ENCODE data around the gene RAET1E. TPM values are rescaled to one million over a fixed set of nuclear protein-coding genes. Genes with fewer than 3 reads are reported as not detected.
A peak's percentile ranks its signal among the peaks of the same experiment; 100 is the strongest.

The RAET1E gene
- total and polyA plus RNA-seq, 2 experiments from 2014 or later = not detected

GRCh38 chr6:149904661-149905370 is 6.9 kb upstream of the RAET1E start:
- no peaks in the 10 kb centered on the region; the same call in 2 of the 3 replicates for H3K4me1 Mint-ChIP-seq
- no peak for DNase-seq (ENCODE audit: low spot score)

GRCh38 chr6:149903938-149904611 is 6.2 kb upstream of the RAET1E start:
- H3K27ac ChIP-seq (ENCODE audit: low read depth) = no peak overlapping the region
- no peaks in the 10 kb centered on the region for H4K20me1 ChIP-seq (replicated peaks; ENCODE audit: insufficient read depth)
- H3K36me3 Mint-ChIP-seq (ENCODE audit: low read depth) = peaks cover 8% of the 10 kb centered on the region
- TF ChIP-seq REST (IDR thresholded peaks at IDR 0.05; ENCODE audit: unreplicated experiment) (no peak), CTCF (conservative IDR thresholded peaks at IDR 0.05; ENCODE audit: low read depth in 2 of 2) (0 out of 4 replicates have a peak, but pooled peaks of 1 of the 2 experiments have one; percentile 0), ZNF114 (CRISPR knock-in tag; IDR thresholded peaks at IDR 0.05) (no peak)
- peak; percentile 59 for ATAC-seq
- H3K27me3 ChIP-seq (ENCODE audit: insufficient read depth) = no peaks in the 10 kb centered on the region
- no peak overlapping the region for H3K4me3 ChIP-seq
- H2AFZ ChIP-seq = 0 out of 2 replicates have a peak overlapping the region, but pooled peaks have one; percentile 38
- no peak for DNase-seq (ENCODE audit: low spot score)
- no peaks in the 10 kb centered on the region for H3F3A ChIP-seq (replicated peaks; ENCODE audit: low read depth)
- H3K9me2 ChIP-seq (ENCODE audit: insufficient read depth) = no peaks in the 10 kb centered on the region
- no peak overlapping the region for H3K4me2 ChIP-seq
- H3K27me3 Mint-ChIP-seq (ENCODE audit: insufficient read depth, low read depth, poor library complexity) = peaks cover 12% of the 10 kb centered on the region
- H3K4me1 ChIP-seq (ENCODE audit: insufficient read depth) = no peaks in the 10 kb centered on the region
- no peaks in the 10 kb centered on the region; the same call in 1 of the 2 replicates for H3K36me3 ChIP-seq (ENCODE audit: insufficient read depth)
- no peaks in the 10 kb centered on the region; the same call in 2 of the 3 replicates for H3K4me1 Mint-ChIP-seq
- H3K4me3 Mint-ChIP-seq = no peak overlapping the region
- H3K9me3 Mint-ChIP-seq = peaks cover 21% of the 10 kb centered on the region
- H3K27ac Mint-ChIP-seq = no peak overlapping the region
- no peaks in the 10 kb centered on the region for H3K79me2 ChIP-seq (replicated peaks; ENCODE audit: insufficient read depth)

More at GRCh38 chr6:149904661-149905370, 6.9 kb upstream of the RAET1E start:
- ATAC-seq = no peak
- Mint-ChIP-seq H3K4me3 (no peak overlapping the region), H3K27me3 (ENCODE audit: insufficient read depth, low read depth, poor library complexity) (peaks cover 4% of the 10 kb centered on the region), H3K36me3 (ENCODE audit: low read depth) (peaks cover 11% of the 10 kb centered on the region), H3K27ac (no peak overlapping the region), H3K9me3 (peaks cover 28% of the 10 kb centered on the region)
- Histone ChIP-seq H2AFZ (no peak overlapping the region), H3K4me2 (no peak overlapping the region), H3K36me3 (ENCODE audit: insufficient read depth) (no peaks in the 10 kb centered on the region; the same call in 1 of the 2 replicates), H3K9me2 (ENCODE audit: insufficient read depth) (no peaks in the 10 kb centered on the region), H3K4me3 (no peak overlapping the region), H3F3A (replicated peaks; ENCODE audit: low read depth) (no peaks in the 10 kb centered on the region), H3K4me1 (ENCODE audit: insufficient read depth) (no peaks in the 10 kb centered on the region), H4K20me1 (replicated peaks; ENCODE audit: insufficient read depth) (no peaks in the 10 kb centered on the region), H3K27me3 (ENCODE audit: insufficient read depth) (no peaks in the 10 kb centered on the region), H3K79me2 (replicated peaks; ENCODE audit: insufficient read depth) (no peaks in the 10 kb centered on the region), H3K27ac (ENCODE audit: low read depth) (no peak overlapping the region)
- TF ChIP-seq, protein P1, sequence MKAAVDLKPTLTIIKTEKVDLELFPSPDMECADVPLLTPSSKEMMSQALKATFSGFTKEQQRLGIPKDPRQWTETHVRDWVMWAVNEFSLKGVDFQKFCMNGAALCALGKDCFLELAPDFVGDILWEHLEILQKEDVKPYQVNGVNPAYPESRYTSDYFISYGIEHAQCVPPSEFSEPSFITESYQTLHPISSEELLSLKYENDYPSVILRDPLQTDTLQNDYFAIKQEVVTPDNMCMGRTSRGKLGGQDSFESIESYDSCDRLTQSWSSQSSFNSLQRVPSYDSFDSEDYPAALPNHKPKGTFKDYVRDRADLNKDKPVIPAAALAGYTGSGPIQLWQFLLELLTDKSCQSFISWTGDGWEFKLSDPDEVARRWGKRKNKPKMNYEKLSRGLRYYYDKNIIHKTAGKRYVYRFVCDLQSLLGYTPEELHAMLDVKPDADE (IDR thresholded peaks at IDR 0.05) = no peak
- TF ChIP-seq EZH2phosphoT487 (IDR thresholded peaks at IDR 0.05; ENCODE audit: unreplicated experiment) (no peak), JUNB (IDR thresholded peaks at IDR 0.05; ENCODE audit: unreplicated experiment) (no peak)
